SK-N-SH treated with all-trans-retinoic acid at 6 μM for 48 hours (cell line): ENCODE data around the gene PAXIP1.

Source experiments
- ARNTL ChIP-seq: fragments of 450-650 bp; formaldehyde crosslinking; IDR thresholded peaks from 2 replicates; pipeline ENCODE4 v1.5.0; 2020; ENCODE audit warnings: low read depth, mild to moderate bottlenecking, moderate library complexity, borderline replicate concordance
- BACH2 ChIP-seq: fragments of 250-450 bp; sonication (Bioruptor Pico); IDR thresholded peaks from 2 replicates; pipeline ENCODE4 v1.9.0; 2021; ENCODE audit warnings: mild to moderate bottlenecking, borderline replicate concordance
- ESRRG ChIP-seq: fragments of 250-450 bp; sonication (Bioruptor Pico); IDR thresholded peaks from 2 replicates; pipeline ENCODE4 v1.6.1; 2021; ENCODE audit warnings: mild to moderate bottlenecking
- ISL1 ChIP-seq: fragments of 250-450 bp; sonication (Bioruptor Pico); IDR thresholded peaks from 2 replicates; pipeline ENCODE4 v2.1.2; 2022; ENCODE audit warnings: mild to moderate bottlenecking, moderate library complexity
- OSR1 ChIP-seq: fragments of 250-450 bp; sonication (Bioruptor Pico); IDR thresholded peaks from 2 replicates; pipeline ENCODE4 v1.8.0; 2022; ENCODE audit warnings: moderate library complexity, mild to moderate bottlenecking, inconsistent platforms
- RARB ChIP-seq: fragments of 250-450 bp; sonication (Bioruptor Pico); IDR thresholded peaks from 2 replicates; pipeline ENCODE4 v1.8.0; 2021; ENCODE audit warnings: mild to moderate bottlenecking, moderate library complexity
- TOX ChIP-seq: fragments of 250-450 bp; sonication (Bioruptor Pico); IDR thresholded peaks from 2 replicates; pipeline ENCODE4 v1.8.0; 2021; ENCODE audit warnings: mild to moderate bottlenecking, moderate library complexity, borderline replicate concordance
- ZFP3 ChIP-seq: fragments of 250-450 bp; sonication (Bioruptor Pico); IDR thresholded peaks from 2 replicates; pipeline ENCODE4 v1.5.0; 2020; ENCODE audit warnings: mild to moderate bottlenecking, moderate library complexity
- ZFP30 ChIP-seq: fragments of 450-650 bp; formaldehyde crosslinking; IDR thresholded peaks from 2 replicates; pipeline ENCODE4 v1.5.0; 2022; ENCODE audit warnings: mild to moderate bottlenecking, moderate library complexity
- ZNF70 ChIP-seq: fragments of 450-650 bp; formaldehyde crosslinking; IDR thresholded peaks from 2 replicates; pipeline ENCODE4 v1.5.0; 2020; ENCODE audit warnings: mild to moderate bottlenecking, moderate library complexity
- TF ChIP-seq, protein P1 (sequence below): fragments of 250-450 bp; sonication (Bioruptor Pico); IDR thresholded peaks from 2 replicates; pipeline ENCODE4 v1.8.0; 2020; ENCODE audit warnings: mild to moderate bottlenecking, moderate library complexity, borderline replicate concordance
- TF ChIP-seq, protein P2 (sequence below): fragments of 250-450 bp; sonication (Bioruptor Pico); IDR thresholded peaks from 2 replicates; pipeline ENCODE4 v1.5.1; 2021; ENCODE audit warnings: mild to moderate bottlenecking, moderate library complexity
- TF ChIP-seq, protein P3 (sequence below): fragments of 250-450 bp; sonication (Bioruptor Pico); IDR thresholded peaks from 2 replicates; pipeline ENCODE4 v1.5.1; 2020; ENCODE audit warnings: low read depth, mild to moderate bottlenecking, moderate library complexity

DNA sequence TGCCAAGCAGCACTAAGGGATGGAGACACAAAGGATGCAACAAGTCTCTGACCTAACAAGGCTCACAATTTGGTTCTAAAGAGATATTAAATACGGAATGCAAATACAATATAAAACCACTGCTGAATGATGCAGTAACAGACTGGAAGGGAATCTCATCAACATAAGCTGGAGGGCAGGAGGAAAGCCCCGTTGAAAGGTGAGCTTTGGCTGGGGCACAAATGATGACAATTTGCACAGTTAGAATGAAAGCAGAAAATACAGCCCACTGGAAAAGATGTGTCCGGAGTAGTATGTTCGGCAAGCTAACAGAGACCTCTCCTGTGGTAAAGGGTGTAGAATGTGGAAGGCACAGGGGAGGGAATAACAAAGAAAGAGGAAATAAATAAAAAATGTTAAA, 26.1 kb downstream of the PAXIP1 start:
- no peak for TF ChIP-seq ZNF70
- TF ChIP-seq ARNTL (CRISPR knock-in tag): no peak
- TF ChIP-seq OSR1 (CRISPR knock-in tag): no peak
- TF ChIP-seq, protein P1, sequence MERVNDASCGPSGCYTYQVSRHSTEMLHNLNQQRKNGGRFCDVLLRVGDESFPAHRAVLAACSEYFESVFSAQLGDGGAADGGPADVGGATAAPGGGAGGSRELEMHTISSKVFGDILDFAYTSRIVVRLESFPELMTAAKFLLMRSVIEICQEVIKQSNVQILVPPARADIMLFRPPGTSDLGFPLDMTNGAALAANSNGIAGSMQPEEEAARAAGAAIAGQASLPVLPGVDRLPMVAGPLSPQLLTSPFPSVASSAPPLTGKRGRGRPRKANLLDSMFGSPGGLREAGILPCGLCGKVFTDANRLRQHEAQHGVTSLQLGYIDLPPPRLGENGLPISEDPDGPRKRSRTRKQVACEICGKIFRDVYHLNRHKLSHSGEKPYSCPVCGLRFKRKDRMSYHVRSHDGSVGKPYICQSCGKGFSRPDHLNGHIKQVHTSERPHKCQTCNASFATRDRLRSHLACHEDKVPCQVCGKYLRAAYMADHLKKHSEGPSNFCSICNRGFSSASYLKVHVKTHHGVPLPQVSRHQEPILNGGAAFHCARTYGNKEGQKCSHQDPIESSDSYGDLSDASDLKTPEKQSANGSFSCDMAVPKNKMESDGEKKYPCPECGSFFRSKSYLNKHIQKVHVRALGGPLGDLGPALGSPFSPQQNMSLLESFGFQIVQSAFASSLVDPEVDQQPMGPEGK (CRISPR knock-in tag): no peak
- TF ChIP-seq, protein P2, sequence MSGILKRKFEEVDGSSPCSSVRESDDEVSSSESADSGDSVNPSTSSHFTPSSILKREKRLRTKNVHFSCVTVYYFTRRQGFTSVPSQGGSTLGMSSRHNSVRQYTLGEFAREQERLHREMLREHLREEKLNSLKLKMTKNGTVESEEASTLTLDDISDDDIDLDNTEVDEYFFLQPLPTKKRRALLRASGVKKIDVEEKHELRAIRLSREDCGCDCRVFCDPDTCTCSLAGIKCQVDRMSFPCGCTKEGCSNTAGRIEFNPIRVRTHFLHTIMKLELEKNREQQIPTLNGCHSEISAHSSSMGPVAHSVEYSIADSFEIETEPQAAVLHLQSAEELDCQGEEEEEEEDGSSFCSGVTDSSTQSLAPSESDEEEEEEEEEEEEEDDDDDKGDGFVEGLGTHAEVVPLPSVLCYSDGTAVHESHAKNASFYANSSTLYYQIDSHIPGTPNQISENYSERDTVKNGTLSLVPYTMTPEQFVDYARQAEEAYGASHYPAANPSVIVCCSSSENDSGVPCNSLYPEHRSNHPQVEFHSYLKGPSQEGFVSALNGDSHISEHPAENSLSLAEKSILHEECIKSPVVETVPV: no peak
- no peak for TF ChIP-seq ESRRG (CRISPR knock-in tag)
- TF ChIP-seq ZFP30 (CRISPR knock-in tag): no peak
- TF ChIP-seq, protein P3, sequence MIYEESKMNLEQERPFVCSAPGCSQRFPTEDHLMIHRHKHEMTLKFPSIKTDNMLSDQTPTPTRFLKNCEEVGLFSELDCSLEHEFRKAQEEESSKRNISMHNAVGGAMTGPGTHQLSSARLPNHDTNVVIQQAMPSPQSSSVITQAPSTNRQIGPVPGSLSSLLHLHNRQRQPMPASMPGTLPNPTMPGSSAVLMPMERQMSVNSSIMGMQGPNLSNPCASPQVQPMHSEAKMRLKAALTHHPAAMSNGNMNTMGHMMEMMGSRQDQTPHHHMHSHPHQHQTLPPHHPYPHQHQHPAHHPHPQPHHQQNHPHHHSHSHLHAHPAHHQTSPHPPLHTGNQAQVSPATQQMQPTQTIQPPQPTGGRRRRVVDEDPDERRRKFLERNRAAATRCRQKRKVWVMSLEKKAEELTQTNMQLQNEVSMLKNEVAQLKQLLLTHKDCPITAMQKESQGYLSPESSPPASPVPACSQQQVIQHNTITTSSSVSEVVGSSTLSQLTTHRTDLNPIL (CRISPR knock-in tag): no peak
- no peak for TF ChIP-seq TOX (CRISPR knock-in tag)
- no peak for TF ChIP-seq ISL1
- no peak for TF ChIP-seq BACH2 (CRISPR knock-in tag)
- TF ChIP-seq RARB (CRISPR knock-in tag): no peak
- no peak for TF ChIP-seq ZFP3
